ENCODE results near the gene LGR5.
"Not testable (repeated sequence)": the region's sequence is repeated elsewhere in the genome, so short reads cannot be mapped to it uniquely, and the experiment has no call there.

The LGR5 gene

DNA sequence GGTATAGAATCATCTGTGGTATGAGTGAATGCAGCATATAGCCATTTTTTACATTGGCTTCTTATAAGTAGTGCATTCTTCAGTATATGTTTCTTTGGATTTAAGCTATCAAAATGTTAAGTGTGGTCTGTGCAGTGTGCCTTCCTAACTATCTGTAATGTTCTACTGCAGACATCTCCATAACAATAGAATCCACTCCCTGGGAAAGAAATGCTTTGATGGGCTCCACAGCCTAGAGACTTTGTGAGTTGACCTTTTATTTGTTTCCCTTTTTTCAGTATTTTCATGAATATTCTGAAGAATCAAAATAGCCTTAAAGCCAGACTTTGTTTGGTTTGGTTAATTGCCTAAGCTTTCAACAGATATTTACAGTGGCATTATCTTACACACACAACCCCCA is 116.8 kb downstream of the LGR5 start:
- Histone ChIP-seq H3K27ac (no peak overlapping the region), H3K36me3 (no peaks in the 10 kb centered on the region), H3K27me3 (no peaks in the 10 kb centered on the region), H4K20me1 (no peaks in the 10 kb centered on the region), H3K9me3 (no peaks in the 10 kb centered on the region), H3K4me1 (no peaks in the 10 kb centered on the region), H3K9ac (no peak overlapping the region), H3K4me3 (no peak overlapping the region), H3K4me2 (no peak overlapping the region)
- no peak for TF ChIP-seq Cebpa-rat (IDR thresholded peaks at IDR 0.05)

- no peak overlapping the region for H3K27ac ChIP-seq
- H3K36me3 ChIP-seq = no peaks in the 10 kb centered on the region
- no peak overlapping the region for H3K9ac ChIP-seq
- no peaks in the 10 kb centered on the region for H3K9me3 ChIP-seq
- no peak overlapping the region for H3K4me3 ChIP-seq
- no peak for TF ChIP-seq Cebpa-rat (IDR thresholded peaks at IDR 0.05)
- no peak overlapping the region for H3K4me2 ChIP-seq
- H3K4me1 ChIP-seq = no peaks in the 10 kb centered on the region
- no peaks in the 10 kb centered on the region for H4K20me1 ChIP-seq
- no peaks in the 10 kb centered on the region for H3K27me3 ChIP-seq
Observed at GRCh38 chr12:71556875-71557274, 117.3 kb downstream of the LGR5 start.

- Histone ChIP-seq H4K20me1 (no peaks in the 10 kb centered on the region), H3K9ac (no peak overlapping the region), H3K27ac (no peak overlapping the region), H3K27me3 (no peaks in the 10 kb centered on the region), H3K36me3 (no peaks in the 10 kb centered on the region), H3K4me1 (no peaks in the 10 kb centered on the region), H3K4me2 (no peak overlapping the region), H3K9me3 (no peaks in the 10 kb centered on the region), H3K4me3 (no peak overlapping the region)
- TF ChIP-seq Cebpa-rat (IDR thresholded peaks at IDR 0.05) = no peak
Observed at GRCh38 chr12:71558445-71558844, 118.8 kb downstream of the LGR5 start.

- no peak overlapping the region for H3K4me3 ChIP-seq
- H3K4me1 ChIP-seq = no peaks in the 10 kb centered on the region
- H3K4me2 ChIP-seq = no peak overlapping the region
- no peak overlapping the region for H3K9ac ChIP-seq
- H3K27me3 ChIP-seq = no peaks in the 10 kb centered on the region
- H3K36me3 ChIP-seq = no peaks in the 10 kb centered on the region
- no peaks in the 10 kb centered on the region for H3K9me3 ChIP-seq
- H3K27ac ChIP-seq = no peak overlapping the region
- no peaks in the 10 kb centered on the region for H4K20me1 ChIP-seq
- TF ChIP-seq Cebpa-rat (IDR thresholded peaks at IDR 0.05) = no peak
Observed at GRCh38 chr12:71562676-71563595, 123.3 kb downstream of the LGR5 start.

- Histone ChIP-seq H3K4me1 (no peaks in the 10 kb centered on the region), H3K9me3 (no peaks in the 10 kb centered on the region), H4K20me1 (no peaks in the 10 kb centered on the region), H3K27me3 (no peaks in the 10 kb centered on the region), H3K9ac (no peak overlapping the region), H3K4me2 (no peak overlapping the region), H3K36me3 (no peaks in the 10 kb centered on the region), H3K4me3 (no peak overlapping the region), H3K27ac (no peak overlapping the region)
- no peak for TF ChIP-seq Cebpa-rat (IDR thresholded peaks at IDR 0.05)
Observed at GRCh38 chr12:71565535-71565934, 125.9 kb downstream of the LGR5 start.

DNA sequence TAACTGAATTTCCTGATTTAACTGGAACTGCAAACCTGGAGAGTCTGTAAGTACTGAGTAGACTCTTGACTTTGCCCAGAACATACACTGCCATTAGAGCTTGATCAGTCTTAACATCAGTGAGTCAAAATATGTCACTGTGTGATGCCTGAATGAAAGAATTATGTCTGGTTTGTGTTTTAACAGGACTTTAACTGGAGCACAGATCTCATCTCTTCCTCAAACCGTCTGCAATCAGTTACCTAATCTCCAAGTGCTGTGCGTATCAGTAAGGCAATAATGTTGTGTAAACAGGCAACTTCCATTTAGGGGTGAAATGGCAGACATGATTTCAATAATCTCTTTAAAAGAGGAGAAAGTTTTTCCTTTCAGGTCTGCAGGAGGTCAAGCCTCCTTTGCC is 127.1 kb downstream of the LGR5 start:
- no peak for TF ChIP-seq Cebpa-rat (IDR thresholded peaks at IDR 0.05)
- H3K36me3 ChIP-seq = no peaks in the 10 kb centered on the region
- no peak overlapping the region for H3K9ac ChIP-seq
- no peak overlapping the region for H3K27ac ChIP-seq
- H3K4me1 ChIP-seq = no peaks in the 10 kb centered on the region
- H3K4me2 ChIP-seq = no peak overlapping the region
- no peaks in the 10 kb centered on the region for H3K9me3 ChIP-seq
- no peaks in the 10 kb centered on the region for H4K20me1 ChIP-seq
- no peak overlapping the region for H3K4me3 ChIP-seq
- no peaks in the 10 kb centered on the region for H3K27me3 ChIP-seq

GRCh38 chr12:71567537-71567936 is 127.9 kb downstream of the LGR5 start:
- Histone ChIP-seq H3K4me1 (no peaks in the 10 kb centered on the region), H3K4me2 (no peak overlapping the region), H3K36me3 (no peaks in the 10 kb centered on the region), H3K27me3 (no peaks in the 10 kb centered on the region), H3K27ac (no peak overlapping the region), H3K4me3 (no peak overlapping the region), H3K9ac (no peak overlapping the region), H4K20me1 (no peaks in the 10 kb centered on the region), H3K9me3 (no peaks in the 10 kb centered on the region)
- TF ChIP-seq Cebpa-rat (IDR thresholded peaks at IDR 0.05) = no peak

DNA sequence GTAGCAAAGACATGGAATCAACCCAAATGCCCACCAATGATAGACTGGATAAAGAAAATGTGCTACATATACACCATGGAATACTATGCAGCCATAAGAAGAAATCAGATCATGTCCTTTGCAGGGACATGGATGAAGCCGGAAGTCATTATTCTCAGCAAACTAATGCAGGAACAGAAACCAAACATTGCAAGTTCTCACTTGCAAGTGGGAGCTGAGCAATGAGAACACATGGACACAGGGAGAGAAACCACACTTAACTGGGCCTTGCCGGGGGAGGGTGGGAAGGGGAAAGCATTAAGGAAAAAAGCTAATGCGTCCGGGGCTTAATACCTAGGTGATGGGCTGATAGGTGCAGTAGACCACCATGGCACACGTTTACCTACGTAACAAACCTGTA is 130.3 kb downstream of the LGR5 start:
- H3K27me3 ChIP-seq, H3K9ac ChIP-seq, H3K4me2 ChIP-seq, H3K4me1 ChIP-seq, H3K36me3 ChIP-seq, H3K27ac ChIP-seq, H4K20me1 ChIP-seq, H3K9me3 ChIP-seq, H3K4me3 ChIP-seq: not testable (repeated sequence)

- H3K9me3 ChIP-seq = no peaks in the 10 kb centered on the region
- H3K4me1 ChIP-seq = peaks cover 6% of the 10 kb centered on the region; the same call in 1 of the 2 replicates
- no peak overlapping the region for H3K4me3 ChIP-seq
- H3K4me2 ChIP-seq = no peak overlapping the region
- H3K27me3 ChIP-seq = no peaks in the 10 kb centered on the region
- TF ChIP-seq Cebpa-rat (IDR thresholded peaks at IDR 0.05) = no peak
- no peaks in the 10 kb centered on the region for H3K36me3 ChIP-seq
- H4K20me1 ChIP-seq = no peaks in the 10 kb centered on the region
- H3K9ac ChIP-seq = no peak overlapping the region
- H3K27ac ChIP-seq = no peak overlapping the region
Observed at GRCh38 chr12:71576496-71576895, 136.9 kb downstream of the LGR5 start.

GRCh38 chr12:71578694-71579258 is 139.2 kb downstream of the LGR5 start:
- no peak for TF ChIP-seq Cebpa-rat (IDR thresholded peaks at IDR 0.05)

More at GRCh38 chr12:71578694-71579258, 139.2 kb downstream of the LGR5 start:
- Histone ChIP-seq H3K4me2 (no peak overlapping the region), H3K4me3 (no peak overlapping the region), H3K9me3 (no peaks in the 10 kb centered on the region), H3K27me3 (no peaks in the 10 kb centered on the region), H3K4me1 (no peaks in the 10 kb centered on the region), H3K9ac (no peak overlapping the region), H3K36me3 (no peaks in the 10 kb centered on the region), H3K27ac (no peak overlapping the region), H4K20me1 (no peaks in the 10 kb centered on the region)
